Measurements from ENCODE around the gene COL23A1. TPM values are rescaled to one million over a fixed set of nuclear protein-coding genes. Genes with fewer than 3 reads are reported as not detected.

The COL23A1 gene
- total and polyA plus RNA-seq, 2 donors (not counting 1 experiment from before 2014, with no cell fraction given): 0.20 TPM; not detected in 1

- no peaks in the 10 kb centered on the region for H3K9me3 Mint-ChIP-seq (ENCODE audit: insufficient read depth)
- peaks cover 0 to 78% of the 10 kb centered on the region in 2 experiments for H3K36me3 ChIP-seq (replicated peaks in 1 of 2; ENCODE audit: control extremely low read depth in 1 of 2, control insufficient read depth in 1 of 2, extremely low read depth in 1 of 2, insufficient read depth in 2 of 2, low read length in 1 of 2)
- TF ChIP-seq EZH2 (IDR thresholded peaks at IDR 0.05; ENCODE audit: borderline replicate concordance, insufficient read depth, low read depth, low read length, poor library complexity, severe bottlenecking) (no peak), CTCF (IDR thresholded peaks at IDR 0.05) (no peak)
- CTCF ChIA-PET: interaction anchor here (2.5 kb wide), 1 partner anchor 10 kb away, joined by 7 read pairs; the partner anchor contains the start of gene HNRNPAB
- no peaks in the 10 kb centered on the region for H3K27me3 Mint-ChIP-seq
- 83% methylated on average over 1 of the region's 6 CpGs for WGBS (ENCODE audit: insufficient coverage)
- H3K9me3 ChIP-seq (ENCODE audit: control extremely low read depth in 1 of 3, control insufficient read depth in 2 of 3, insufficient read depth in 1 of 3, low read length in 2 of 3): no peaks in the 10 kb centered on the region
- H3K9ac ChIP-seq (ENCODE audit: low read length): no peak overlapping the region
- H3K4me1 Mint-ChIP-seq: peaks cover 8% of the 10 kb centered on the region
- no peak for DNase-seq
- H3K79me2 ChIP-seq (ENCODE audit: control insufficient read depth, insufficient read depth, low read length): peaks cover 22% of the 10 kb centered on the region
- no peak overlapping the region for H3K4me3 ChIP-seq (ENCODE audit: control extremely low read depth in 1 of 5, extremely low read depth in 1 of 5, insufficient read depth in 1 of 5, low read depth in 2 of 5, low read length in 4 of 5)
- H2AFZ ChIP-seq (ENCODE audit: insufficient read depth, low read depth, low read length, poor library complexity, severe bottlenecking): no peak overlapping the region
- H3K4me2 ChIP-seq (replicated peaks; ENCODE audit: low read depth, low read length, poor library complexity, severe bottlenecking): no peak overlapping the region
- peaks cover 36% of the 10 kb centered on the region for H4K20me1 ChIP-seq (ENCODE audit: control insufficient read depth, insufficient read depth, low read length, poor library complexity, severe bottlenecking)
- H3K4me3 Mint-ChIP-seq: no peak overlapping the region
- POLR2A ChIA-PET: interaction anchor here (2.8 kb wide), 1 partner anchor 10 kb away, joined by 7 read pairs; the partner anchor contains the start of gene HNRNPAB
- H3K27ac Mint-ChIP-seq: no peak overlapping the region
- H3K27me3 ChIP-seq (replicated peaks in 1 of 4; ENCODE audit: control extremely low read depth in 1 of 4, control insufficient read depth in 3 of 4, insufficient read depth in 4 of 4, low read length in 3 of 4): no peaks in the 10 kb centered on the region
- H3K4me1 ChIP-seq (ENCODE audit: control insufficient read depth in 2 of 2, insufficient read depth in 2 of 2, low read length in 2 of 2): peaks cover 7 to 11% of the 10 kb centered on the region in 2 donors
- intact Hi-C loops (cut with micrococcal nuclease): no loop called here
- no peak for ATAC-seq (ENCODE audit: low read depth)
- no peak overlapping the region for H3K27ac ChIP-seq (ENCODE audit: low read length in 2 of 2)
These were observed 375.9 kb downstream of the COL23A1 start for GRCh38 chr5:178214160-178214803.

GRCh38 chr5:178213748-178214151 is 376.4 kb downstream of the COL23A1 start:
- TF ChIP-seq CTCF (IDR thresholded peaks at IDR 0.05) (no peak), EZH2 (IDR thresholded peaks at IDR 0.05; ENCODE audit: borderline replicate concordance, insufficient read depth, low read depth, low read length, poor library complexity, severe bottlenecking) (no peak)
- Histone ChIP-seq H3K36me3 (replicated peaks in 1 of 2; ENCODE audit: control extremely low read depth in 1 of 2, control insufficient read depth in 1 of 2, extremely low read depth in 1 of 2, insufficient read depth in 2 of 2, low read length in 1 of 2) (peaks cover 0 to 81% of the 10 kb centered on the region in 2 experiments), H3K4me3 (ENCODE audit: control extremely low read depth in 1 of 5, extremely low read depth in 1 of 5, insufficient read depth in 1 of 5, low read depth in 2 of 5, low read length in 4 of 5) (no peak overlapping the region), H4K20me1 (ENCODE audit: control insufficient read depth, insufficient read depth, low read length, poor library complexity, severe bottlenecking) (peaks cover 41% of the 10 kb centered on the region), H3K27ac (ENCODE audit: low read length in 2 of 2) (no peak overlapping the region), H2AFZ (ENCODE audit: insufficient read depth, low read depth, low read length, poor library complexity, severe bottlenecking) (no peak overlapping the region), H3K9ac (ENCODE audit: low read length) (no peak overlapping the region), H3K4me1 (ENCODE audit: control insufficient read depth in 2 of 2, insufficient read depth in 2 of 2, low read length in 2 of 2) (peaks cover 7 to 11% of the 10 kb centered on the region in 2 donors), H3K27me3 (replicated peaks in 1 of 4; ENCODE audit: control extremely low read depth in 1 of 4, control insufficient read depth in 3 of 4, insufficient read depth in 4 of 4, low read length in 3 of 4) (no peaks in the 10 kb centered on the region), H3K4me2 (replicated peaks; ENCODE audit: low read depth, low read length, poor library complexity, severe bottlenecking) (no peak overlapping the region), H3K79me2 (ENCODE audit: control insufficient read depth, insufficient read depth, low read length) (peaks cover 25% of the 10 kb centered on the region), H3K9me3 (ENCODE audit: control extremely low read depth in 1 of 3, control insufficient read depth in 2 of 3, insufficient read depth in 1 of 3, low read length in 2 of 3) (no peaks in the 10 kb centered on the region)
- H3K27me3 Mint-ChIP-seq: no peaks in the 10 kb centered on the region
- H3K4me3 Mint-ChIP-seq: no peak overlapping the region
- H3K4me1 Mint-ChIP-seq: peaks cover 11% of the 10 kb centered on the region
- DNase-seq: no peak
- H3K27ac Mint-ChIP-seq: no peak overlapping the region
- WGBS (ENCODE audit: insufficient coverage): 80% methylated on average over 1 of the region's 8 CpGs
- POLR2A ChIA-PET: interaction anchor here (2.8 kb wide), 1 partner anchor 9 kb away, joined by 7 read pairs; the partner anchor contains the start of gene HNRNPAB
- H3K9me3 Mint-ChIP-seq (ENCODE audit: insufficient read depth): no peaks in the 10 kb centered on the region
- intact Hi-C loops (cut with micrococcal nuclease): no loop called here
- CTCF ChIA-PET: interaction anchor here (2.5 kb wide), 1 partner anchor 9 kb away, joined by 7 read pairs; the partner anchor contains the start of gene HNRNPAB
- no peak for ATAC-seq (ENCODE audit: low read depth)

All from B cell (primary cell).